Naive thymus-derived CD4-positive, alpha-beta T cell (primary cell): ENCODE measurements around the gene MRPS27. TPM values are rescaled to one million over a fixed set of nuclear protein-coding genes. Genes with fewer than 3 reads are reported as not detected.

Experiments used
- ATAC-seq: fragments of 150-1000 bp; cut with Tn5 transposase; 2 replicates; pipeline ENCODE4 v1.10.0; 2021; ENCODE audit warnings: mild to moderate bottlenecking, moderate library complexity
- CTCF ChIA-PET: fragments of 350-600 bp; sonication (Branson Sonifier 250); formaldehyde crosslinking; loops from one replicate; lab custom pipeline; 2021; ENCODE audit warnings: antibody characterized with exemption; lab: Charles Lee
- POLR2A ChIA-PET: fragments of 350-600 bp; sonication (Branson Sonifier 250); formaldehyde crosslinking; loops from one replicate; lab custom pipeline; 2021; ENCODE audit warnings: antibody characterized with exemption, inconsistent platforms; lab: Charles Lee
- DNase-seq, 9 donors: peaks; one replicate each; pipeline versions ENCODE4 v3.0.0 to v3.0.0-alpha.2; 2020 to 2022; ENCODE audit warnings: mixed read lengths in 1 of 9
- H3K27ac ChIP-seq: one replicate; pipeline ENCODE4 v1.7.0; 2013; ENCODE audit warnings: mild to moderate bottlenecking, low read depth, low read length, moderate library complexity
- H3K27me3 ChIP-seq, 2 donors: one replicate each; pipeline ENCODE4 v1.7.0; 2013; ENCODE audit warnings: low read length in 2 of 2, mild to moderate bottlenecking in 2 of 2, moderate library complexity in 2 of 2; ENCODE audit not compliant: control insufficient read depth in 2 of 2, insufficient read depth in 2 of 2
- H3K36me3 ChIP-seq, 3 experiments: 1 replicate in 2 of 3; 2 replicates in 1 of 3; pipeline ENCODE4 v1.7.0; 2013; ENCODE audit warnings: low read length in 3 of 3, mild to moderate bottlenecking in 3 of 3, moderate library complexity in 1 of 3; ENCODE audit not compliant: insufficient read depth in 3 of 3, control insufficient read depth in 2 of 3
- H3K4me1 ChIP-seq, 2 donors: one replicate each; pipeline ENCODE4 v1.7.0; 2013; ENCODE audit warnings: low read length in 2 of 2, mild to moderate bottlenecking in 2 of 2, moderate library complexity in 1 of 2; ENCODE audit not compliant: control insufficient read depth in 2 of 2, insufficient read depth in 2 of 2
- H3K4me3 ChIP-seq: 2 replicates; pipeline ENCODE4 v1.7.0; 2013; ENCODE audit warnings: mild to moderate bottlenecking, low read length
- H3K9me3 ChIP-seq, 3 experiments: 1 replicate in 2 of 3; 2 replicates in 1 of 3; pipeline ENCODE4 v1.7.0; 2013; ENCODE audit warnings: low read length in 3 of 3; ENCODE audit not compliant: control insufficient read depth in 2 of 3
- H3K27ac Mint-ChIP-seq, 9 donors: one replicate each; pipeline ENCODE4 v1.8.0; 2020 to 2022; ENCODE audit warnings: mixed read lengths in 9 of 9, mild to moderate bottlenecking in 8 of 9, moderate library complexity in 5 of 9, inconsistent platforms in 2 of 9
- H3K27me3 Mint-ChIP-seq, 5 donors: one replicate each; pipeline ENCODE4 v1.8.0; 2021 to 2022; ENCODE audit warnings: mixed read lengths in 5 of 5, mild to moderate bottlenecking in 1 of 5
- H3K36me3 Mint-ChIP-seq, 5 donors: one replicate each; pipeline ENCODE4 v1.8.0; 2020 to 2022; ENCODE audit warnings: mixed read lengths in 5 of 5, mild to moderate bottlenecking in 3 of 5, inconsistent platforms in 1 of 5
- H3K4me1 Mint-ChIP-seq, 7 donors: one replicate each; pipeline ENCODE4 v1.8.0; 2020 to 2022; ENCODE audit warnings: mixed read lengths in 7 of 7, mild to moderate bottlenecking in 3 of 7, inconsistent platforms in 1 of 7
- H3K4me3 Mint-ChIP-seq, 10 donors: one replicate each; pipeline ENCODE4 v1.8.0; 2020 to 2022; ENCODE audit warnings: mild to moderate bottlenecking in 10 of 10, mixed read lengths in 10 of 10, moderate library complexity in 6 of 10, inconsistent platforms in 2 of 10
- H3K9me3 Mint-ChIP-seq, 11 donors: one replicate each; pipeline ENCODE4 v1.8.0; 2020 to 2022; ENCODE audit warnings: mixed read lengths in 11 of 11, mild to moderate bottlenecking in 4 of 11, inconsistent platforms in 1 of 11, moderate library complexity in 1 of 11
- intact Hi-C, 2 donors: fragments of 100-400 bp; cut with micrococcal nuclease; formaldehyde crosslinking; loops; one replicate each; pipeline ENCODE4 v1.15.1; 2023
- polyA plus RNA-seq, 2 donors: library from polyadenylated mRNA; unstranded; fragments of 300-500 nt; fragmentation: Illumina TruSeq; gene quantifications; one replicate each; pipeline ENCODE4 v1.2.3, GENCODE V29; 2021
- total RNA-seq, 6 experiments: library from RNA in 5 of 6; stranded (reverse) in 5 of 6; gene quantifications; 1 replicate in 5 of 6; 2 replicates in 1 of 6; pipeline ENCODE4 v1.2.3 and lab custom pipeline; 2021 to 2026

MRPS27 gene
- total and polyA plus RNA-seq, 7 experiments from 2014 or later = 35.2 to 54.0 (median 39.5) TPM

DNA sequence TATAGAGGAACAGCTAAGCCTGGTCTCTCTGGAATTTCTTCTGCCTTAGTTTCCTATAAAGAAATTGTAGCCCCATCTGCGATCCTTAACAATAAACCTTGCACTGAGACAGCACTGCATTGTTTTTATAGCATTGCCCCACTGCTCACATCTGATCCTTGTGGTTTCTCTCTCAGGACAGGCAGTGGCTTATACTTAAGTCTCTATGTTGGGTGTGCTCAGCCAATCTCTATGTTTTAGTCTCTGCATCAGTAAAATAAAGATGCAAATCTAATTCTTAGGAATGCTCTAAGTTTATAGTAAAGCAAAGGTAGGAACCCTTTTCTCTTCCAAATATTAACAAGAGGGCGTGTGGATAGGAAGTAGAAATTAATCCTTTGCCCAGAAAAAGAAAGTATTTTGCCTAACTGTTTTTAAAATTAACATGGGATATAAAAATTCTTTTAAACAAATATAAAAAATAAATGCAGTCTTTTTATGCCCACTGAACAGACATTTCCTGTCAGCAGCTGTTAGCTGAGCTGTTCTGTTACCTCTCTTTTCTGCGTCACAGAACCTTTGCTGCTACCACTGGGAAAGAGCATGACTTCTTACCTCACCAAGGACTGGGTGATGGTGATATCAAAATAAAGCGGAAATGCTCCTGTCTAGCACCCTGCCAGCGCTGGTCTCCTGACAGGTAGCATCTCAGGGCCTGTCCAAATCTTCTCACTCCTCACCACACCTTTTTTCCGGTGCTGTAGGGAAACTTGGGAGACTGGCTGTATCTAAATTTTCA lies 29.5 kb downstream of the MRPS27 start:
- intact Hi-C loops = no loop called here
- Mint-ChIP-seq H3K27ac (no peak overlapping the region), H3K4me3 (no peak overlapping the region), H3K36me3 (peaks cover 10 to 58% (median 39%) of the 10 kb centered on the region in 5 donors), H3K27me3 (no peaks in the 10 kb centered on the region), H3K4me1 (peaks cover 0 to 5% (median 0%) of the 10 kb centered on the region in 7 donors), H3K9me3 (no peaks in the 10 kb centered on the region)
- CTCF ChIA-PET = no interaction called here
- no peaks in the 10 kb centered on the region for H3K9me3 ChIP-seq
- H3K36me3 ChIP-seq = peaks cover 0 to 21% (median 4%) of the 10 kb centered on the region in 3 experiments
- no peaks in the 10 kb centered on the region for H3K27me3 ChIP-seq
- no peaks in the 10 kb centered on the region for H3K4me1 ChIP-seq
- no peak overlapping the region for H3K27ac ChIP-seq
- no peak overlapping the region for H3K4me3 ChIP-seq
- ATAC-seq = no peak
- POLR2A ChIA-PET = no interaction called here
- no peak for DNase-seq

DNA sequence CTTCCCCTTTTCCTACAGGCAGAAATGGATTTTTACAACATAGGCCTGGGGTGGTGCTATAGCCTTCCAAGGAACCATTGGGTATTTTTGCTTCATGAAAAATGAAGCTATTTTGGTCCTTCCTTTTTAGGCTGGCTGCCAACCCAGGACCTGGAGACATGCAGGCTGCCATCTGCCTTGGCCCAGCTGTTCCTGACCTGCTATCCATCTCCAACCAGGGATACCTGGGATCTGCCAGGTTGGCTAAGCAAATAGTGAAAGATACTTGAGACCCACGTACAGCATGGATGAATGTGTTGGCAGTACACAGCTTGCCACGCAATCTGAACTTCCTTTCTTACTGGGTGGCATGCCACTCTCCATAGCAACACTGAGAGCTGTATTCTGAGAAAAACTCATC lies 31.1 kb downstream of the MRPS27 start:
- peak overlapping the region in 1 of 9 donors; percentile 24 for H3K27ac Mint-ChIP-seq
- no peaks in the 10 kb centered on the region for H3K9me3 Mint-ChIP-seq
- Histone ChIP-seq H3K27me3 (no peaks in the 10 kb centered on the region), H3K4me3 (no peak overlapping the region), H3K27ac (no peak overlapping the region), H3K4me1 (no peaks in the 10 kb centered on the region), H3K36me3 (peaks cover 0 to 21% (median 0%) of the 10 kb centered on the region in 3 experiments), H3K9me3 (no peaks in the 10 kb centered on the region)
- CTCF ChIA-PET = no interaction called here
- no peak for DNase-seq
- POLR2A ChIA-PET = no interaction called here
- H3K27me3 Mint-ChIP-seq = no peaks in the 10 kb centered on the region
- no peak for ATAC-seq
- peaks cover 7 to 46% (median 38%) of the 10 kb centered on the region in 5 donors for H3K36me3 Mint-ChIP-seq
- intact Hi-C loops = no loop called here
- no peak overlapping the region for H3K4me3 Mint-ChIP-seq
- H3K4me1 Mint-ChIP-seq = peaks cover 0 to 7% (median 0%) of the 10 kb centered on the region in 7 donors

GRCh38 chr5:72286798-72287197 lies 33.2 kb downstream of the MRPS27 start:
- H3K36me3 Mint-ChIP-seq = peaks cover 8 to 58% (median 38%) of the 10 kb centered on the region in 5 donors
- ATAC-seq (no peak), DNase-seq (no peak)
- peak overlapping the region in 1 of 9 donors; percentile 21 for H3K27ac Mint-ChIP-seq
- no peaks in the 10 kb centered on the region for H3K9me3 ChIP-seq
- H3K27me3 Mint-ChIP-seq = no peaks in the 10 kb centered on the region
- CTCF ChIA-PET = no interaction called here
- H3K27ac ChIP-seq = no peak overlapping the region
- H3K27me3 ChIP-seq = no peaks in the 10 kb centered on the region
- H3K4me3 ChIP-seq = no peak overlapping the region
- no peaks in the 10 kb centered on the region for H3K9me3 Mint-ChIP-seq
- H3K4me1 Mint-ChIP-seq = peaks cover 0 to 7% (median 2%) of the 10 kb centered on the region in 7 donors
- peaks cover 0 to 11% (median 0%) of the 10 kb centered on the region in 3 experiments for H3K36me3 ChIP-seq
- no peaks in the 10 kb centered on the region for H3K4me1 ChIP-seq
- H3K4me3 Mint-ChIP-seq = no peak overlapping the region
- intact Hi-C loops = no loop called here
- POLR2A ChIA-PET = no interaction called here

DNA sequence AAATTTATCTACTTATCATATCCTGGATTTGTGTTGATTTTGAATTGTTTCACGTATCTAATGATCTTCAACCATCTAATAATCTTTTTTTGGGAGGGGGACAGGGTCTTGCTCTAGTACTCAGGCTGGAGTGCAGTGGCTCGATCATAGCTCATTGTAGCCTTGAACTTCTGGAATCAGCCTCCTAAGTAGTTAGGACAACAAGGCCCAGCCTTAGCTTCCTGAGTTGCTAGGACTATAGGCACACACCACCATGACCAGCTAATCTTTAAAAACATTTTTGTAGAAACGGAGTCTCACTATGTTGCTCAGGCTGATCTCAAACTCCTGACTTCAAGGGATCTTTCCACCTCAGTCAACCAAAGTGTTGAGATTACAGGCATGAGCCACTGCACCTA lies 34.6 kb downstream of the MRPS27 start:
- CTCF ChIA-PET = no interaction called here
- no peak overlapping the region for H3K27ac Mint-ChIP-seq
- peaks cover 8 to 67% (median 37%) of the 10 kb centered on the region in 5 donors for H3K36me3 Mint-ChIP-seq

DNA sequence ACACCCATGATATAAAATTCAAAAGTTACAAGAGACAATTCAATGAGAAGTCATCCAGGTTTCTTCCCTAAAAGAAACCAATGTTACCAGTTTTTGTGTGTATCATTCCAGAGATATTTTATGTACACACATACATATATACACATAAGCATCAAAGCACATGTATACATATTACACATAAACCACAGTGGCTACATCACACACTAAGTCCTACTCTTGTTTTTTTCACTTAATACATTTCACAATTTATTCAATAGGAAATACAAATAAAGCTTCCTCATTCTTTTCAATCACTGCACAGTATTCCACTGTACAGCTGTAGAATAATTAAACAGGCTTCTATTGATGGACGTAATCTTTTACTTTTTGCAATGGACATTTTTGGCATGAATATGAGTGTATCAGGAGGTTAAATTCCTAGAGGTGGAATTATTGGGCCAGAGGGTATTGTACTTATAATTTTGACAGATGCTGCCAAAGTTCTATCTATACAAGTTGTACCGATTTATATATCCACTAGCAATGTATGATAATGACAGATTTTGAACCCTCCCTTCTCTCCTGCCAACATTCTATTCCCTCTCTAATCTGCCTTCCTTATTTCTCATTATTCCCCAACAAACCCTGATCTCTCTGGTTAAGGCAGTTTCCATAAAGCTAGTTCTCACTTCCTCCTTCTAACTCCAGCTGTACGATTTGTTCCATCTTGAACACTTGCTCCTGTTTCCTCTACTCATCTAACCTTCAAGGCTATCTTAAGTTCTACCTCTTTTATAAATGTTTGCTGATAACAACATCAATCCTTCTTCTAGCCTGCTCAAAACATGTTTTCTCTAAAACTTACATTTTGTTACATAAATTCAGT lies 35.2 kb downstream of the MRPS27 start:
- Mint-ChIP-seq H3K27ac (peak overlapping the region in 1 of 9 donors; percentile 3), H3K36me3 (peaks cover 8 to 64% (median 34%) of the 10 kb centered on the region in 5 donors), H3K4me3 (no peak overlapping the region), H3K9me3 (no peaks in the 10 kb centered on the region), H3K4me1 (peaks cover 0 to 14% (median 4%) of the 10 kb centered on the region in 7 donors), H3K27me3 (no peaks in the 10 kb centered on the region)
- DNase-seq = no peak
- Histone ChIP-seq H3K36me3 (peaks cover 0 to 4% (median 0%) of the 10 kb centered on the region in 3 experiments), H3K27me3 (no peaks in the 10 kb centered on the region), H3K9me3 (no peaks in the 10 kb centered on the region), H3K27ac (no peak overlapping the region), H3K4me1 (no peaks in the 10 kb centered on the region), H3K4me3 (no peak overlapping the region)
- no peak for ATAC-seq
- ChIA-PET POLR2A (no interaction called here), CTCF (no interaction called here)
- intact Hi-C loops = no loop called here

More for the DNA sequence above, 34.6 kb downstream of the MRPS27 start:
- POLR2A ChIA-PET = no interaction called here
- Histone ChIP-seq H3K4me1 (no peaks in the 10 kb centered on the region), H3K27ac (no peak overlapping the region), H3K9me3 (no peaks in the 10 kb centered on the region), H3K27me3 (no peaks in the 10 kb centered on the region), H3K4me3 (no peak overlapping the region), H3K36me3 (peaks cover 0 to 11% (median 0%) of the 10 kb centered on the region in 3 experiments)
- ATAC-seq (no peak), DNase-seq (no peak)
- H3K27me3 Mint-ChIP-seq = no peaks in the 10 kb centered on the region
- intact Hi-C loops = no loop called here
- H3K9me3 Mint-ChIP-seq = no peaks in the 10 kb centered on the region
- peaks cover 0 to 14% (median 4%) of the 10 kb centered on the region in 7 donors for H3K4me1 Mint-ChIP-seq
- H3K4me3 Mint-ChIP-seq = no peak overlapping the region

- ChIA-PET CTCF (no interaction called here), POLR2A (no interaction called here)
- Histone ChIP-seq H3K4me1 (no peaks in the 10 kb centered on the region), H3K36me3 (peaks cover 0 to 6% (median 0%) of the 10 kb centered on the region in 3 experiments), H3K4me3 (no peak overlapping the region), H3K9me3 (no peaks in the 10 kb centered on the region), H3K27me3 (no peaks in the 10 kb centered on the region), H3K27ac (no peak overlapping the region)
- peaks cover 10 to 65% (median 39%) of the 10 kb centered on the region in 5 donors for H3K36me3 Mint-ChIP-seq
- H3K4me1 Mint-ChIP-seq = peaks cover 0 to 14% (median 4%) of the 10 kb centered on the region in 7 donors
- intact Hi-C loops = no loop called here
- H3K4me3 Mint-ChIP-seq = no peak overlapping the region
- ATAC-seq (no peak), DNase-seq (no peak)
- H3K27ac Mint-ChIP-seq = peak overlapping the region in 1 of 9 donors; percentile 73
- no peaks in the 10 kb centered on the region for H3K27me3 Mint-ChIP-seq
- H3K9me3 Mint-ChIP-seq = peaks cover 0 to 3% (median 0%) of the 10 kb centered on the region in 11 donors
These were observed 36.7 kb downstream of the MRPS27 start for GRCh38 chr5:72283358-72283757.
